HG02884 (cell line): ENCODE measurements around the gene JUP.

Experiments used
- ATAC-seq: cut with Tn5 transposase; IDR thresholded peaks from one replicate; pipeline ENCODE4 v1.9.1; 2021; ENCODE audit warnings: mild to moderate bottlenecking, moderate library complexity; ENCODE audit not compliant: unreplicated experiment

JUP gene

DNA sequence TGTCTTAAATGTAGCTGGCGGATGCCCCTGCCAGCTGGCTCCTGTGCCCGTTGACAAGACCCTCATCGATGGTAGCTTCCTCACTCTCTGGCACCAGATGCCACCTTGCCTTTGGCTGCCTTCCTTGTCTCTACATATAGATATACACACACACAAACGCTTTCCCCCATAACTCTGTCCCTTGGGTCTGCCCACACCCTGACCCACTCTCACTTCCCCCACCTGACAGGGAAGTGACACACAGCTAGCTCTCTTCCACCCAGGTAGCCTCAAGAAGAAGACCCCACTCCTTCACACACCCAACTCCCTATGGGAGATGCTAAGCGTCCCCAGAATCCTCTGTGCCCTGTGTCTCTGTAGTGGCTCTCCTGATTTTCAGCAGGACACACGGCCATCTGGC lies 25.6 kb downstream of the JUP start:
- no peak for ATAC-seq

DNA sequence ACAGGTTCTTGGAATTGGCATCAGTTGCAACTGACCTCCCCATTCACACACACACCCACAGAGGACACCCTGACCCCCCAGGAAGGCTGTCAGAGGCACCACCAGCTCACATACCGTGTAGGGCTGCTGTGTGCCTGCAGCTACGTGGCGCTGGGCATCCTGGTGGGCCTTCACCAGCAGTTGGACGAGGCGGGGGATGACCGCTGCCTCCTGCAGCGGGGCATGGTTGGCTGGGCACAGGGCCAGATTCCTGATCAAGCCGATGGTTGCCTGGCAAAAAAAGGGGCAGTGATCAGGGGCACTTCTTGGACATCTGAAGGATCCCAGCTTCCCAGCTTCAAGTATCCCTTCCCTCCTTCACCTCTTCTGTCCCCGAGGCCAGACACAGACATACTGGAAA lies 27.9 kb downstream of the JUP start:
- ATAC-seq: no peak

DNA sequence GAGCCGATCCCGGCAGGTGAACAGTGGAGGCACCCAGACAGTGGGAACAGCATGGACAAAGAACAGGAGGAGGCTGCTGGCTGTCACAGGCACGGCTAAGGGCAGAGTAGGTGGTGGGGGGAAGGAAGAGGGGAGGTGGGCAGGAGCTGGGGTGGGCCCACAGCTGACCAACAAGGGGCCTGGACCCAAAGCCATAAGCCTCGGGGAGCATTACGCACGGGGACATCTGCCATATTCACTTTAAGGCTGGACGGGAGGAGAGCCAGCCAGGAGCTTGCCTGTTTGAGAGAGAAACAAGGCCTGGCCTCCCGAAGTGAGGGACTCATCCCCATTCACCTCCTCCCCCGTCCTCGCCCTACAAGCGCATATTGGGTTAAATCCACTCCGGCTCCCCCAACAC lies 32.4 kb downstream of the JUP start:
- ATAC-seq: no peak

DNA sequence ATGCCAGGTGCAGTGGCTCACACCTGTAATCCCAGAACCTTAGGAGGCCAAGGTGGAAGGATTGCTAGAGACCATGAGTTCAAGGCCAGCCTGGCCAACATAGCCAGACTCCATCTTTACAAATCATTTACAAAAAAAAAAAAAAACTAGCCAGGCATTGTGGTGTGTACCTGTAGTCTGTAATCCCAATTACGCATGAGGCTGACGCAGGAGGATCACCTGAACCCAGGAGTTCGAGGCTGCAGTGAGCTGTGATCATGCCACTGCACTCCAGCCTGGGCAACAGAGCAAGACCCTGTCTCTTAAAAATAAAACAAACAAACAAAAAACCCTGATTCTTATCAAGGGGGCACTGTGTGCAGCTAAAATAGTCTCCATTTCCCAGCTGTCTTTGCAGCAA lies 35.2 kb downstream of the JUP start:
- no peak for ATAC-seq

DNA sequence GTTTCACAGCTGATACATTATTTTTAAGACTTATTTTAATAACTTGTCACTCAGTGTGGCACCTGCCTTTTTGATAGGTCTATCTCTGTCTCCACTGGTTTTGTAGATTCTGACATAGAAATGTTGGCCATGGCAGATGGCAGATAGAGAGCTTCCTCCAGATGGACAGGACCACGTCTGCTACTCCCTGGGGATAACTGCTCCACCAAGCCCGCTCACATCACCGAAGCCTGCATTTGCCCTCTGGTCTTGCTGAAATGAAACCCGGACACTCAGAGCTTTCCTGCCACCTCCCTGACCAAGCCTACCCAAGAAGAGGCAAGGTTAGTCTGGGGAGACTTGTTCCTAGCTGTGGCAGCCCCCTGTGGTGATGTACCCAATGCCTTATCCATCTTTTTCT lies 35.6 kb downstream of the JUP start:
- ATAC-seq: no peak

DNA sequence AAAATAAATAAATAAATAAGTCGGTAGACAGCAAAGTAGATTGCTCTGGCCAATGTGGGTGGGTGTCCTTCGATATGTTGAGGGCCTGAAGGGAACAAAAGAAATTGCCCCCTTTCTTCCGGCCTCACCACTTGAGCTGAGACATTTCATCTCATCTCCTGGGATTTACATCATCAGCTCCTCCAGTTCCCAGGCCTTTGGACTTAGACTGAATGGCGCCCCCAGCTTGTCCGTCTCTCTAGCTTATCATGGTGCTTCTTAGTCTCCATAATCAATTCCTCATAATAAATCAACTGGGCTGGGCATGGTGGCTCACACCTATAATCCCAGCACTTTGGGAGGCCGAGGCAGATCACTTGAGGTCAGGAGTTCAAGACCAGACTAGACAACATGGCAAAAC lies 38.2 kb downstream of the JUP start:
- no peak for ATAC-seq

DNA sequence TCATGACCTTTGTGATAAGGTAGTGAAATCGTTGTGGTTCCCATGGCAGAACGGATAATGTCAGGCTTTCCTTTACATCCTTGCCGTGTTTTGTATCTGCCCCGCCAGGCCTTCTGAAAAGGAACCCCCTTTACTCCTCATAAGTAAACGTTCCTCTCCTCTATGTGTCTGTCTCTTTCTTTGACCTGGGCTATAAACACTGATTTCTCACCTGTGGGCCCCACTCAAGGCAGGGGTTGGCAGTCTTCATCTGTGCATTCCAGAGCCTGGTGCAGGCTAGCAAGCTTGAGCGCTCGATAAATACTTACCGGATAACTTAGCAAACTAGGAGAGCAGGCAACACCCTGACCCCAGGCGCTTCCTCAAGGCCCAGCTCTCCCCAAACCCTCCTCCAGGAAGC lies 44.8 kb downstream of the JUP start:
- ATAC-seq: no peak

DNA sequence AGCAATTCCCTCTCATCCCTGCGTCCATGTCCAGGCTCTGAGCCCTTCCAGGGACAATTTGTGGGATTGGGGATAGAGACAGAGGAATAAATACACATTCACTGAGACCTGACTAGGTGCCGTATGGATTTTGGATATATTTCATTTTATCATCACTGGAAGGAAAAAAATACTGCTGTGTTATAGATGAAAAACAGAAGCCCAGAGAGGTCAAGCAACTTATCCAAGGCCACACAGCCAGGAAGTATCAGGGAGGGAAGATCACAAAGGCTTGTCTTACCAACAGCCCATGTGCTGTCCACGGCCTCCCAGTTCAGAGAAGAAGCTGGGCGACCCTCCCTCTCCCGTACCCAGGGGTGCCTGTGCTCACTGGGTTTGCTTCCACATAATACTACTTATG lies 46.0 kb downstream of the JUP start:
- no peak for ATAC-seq

DNA sequence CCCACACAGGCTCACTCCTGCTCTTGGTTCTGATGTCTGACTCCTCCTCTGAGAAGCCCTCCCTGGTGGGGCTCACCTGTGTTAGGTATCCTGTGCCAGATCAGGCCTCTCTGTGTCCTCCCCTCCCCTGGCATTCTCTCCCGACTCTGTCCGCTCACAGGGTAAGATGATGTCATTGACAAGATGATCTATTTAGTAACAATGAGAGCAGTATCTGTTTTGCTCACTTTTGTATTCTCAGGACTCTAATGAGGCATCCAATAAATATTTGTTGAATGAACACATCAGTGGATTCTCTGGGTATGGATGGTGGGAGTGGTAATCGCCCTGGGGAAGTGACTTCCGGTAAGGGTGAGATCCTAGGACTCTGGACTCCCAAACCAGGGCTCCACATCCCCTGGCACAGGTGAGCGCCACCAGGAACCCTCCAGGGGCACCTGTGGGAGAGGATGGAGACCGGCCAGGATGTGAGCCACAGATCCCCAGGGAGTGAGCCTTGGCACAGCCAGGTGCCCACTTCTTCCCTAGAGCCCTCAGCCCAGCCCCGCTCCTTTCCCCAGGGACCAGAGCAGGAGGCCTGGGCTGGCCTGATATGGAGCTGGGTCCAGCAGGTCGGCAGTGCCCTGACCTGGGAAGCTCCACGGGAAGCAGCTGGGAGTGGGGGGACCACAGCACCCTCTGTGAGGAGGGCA lies 46.7 kb downstream of the JUP start:
- ATAC-seq: no peak

DNA sequence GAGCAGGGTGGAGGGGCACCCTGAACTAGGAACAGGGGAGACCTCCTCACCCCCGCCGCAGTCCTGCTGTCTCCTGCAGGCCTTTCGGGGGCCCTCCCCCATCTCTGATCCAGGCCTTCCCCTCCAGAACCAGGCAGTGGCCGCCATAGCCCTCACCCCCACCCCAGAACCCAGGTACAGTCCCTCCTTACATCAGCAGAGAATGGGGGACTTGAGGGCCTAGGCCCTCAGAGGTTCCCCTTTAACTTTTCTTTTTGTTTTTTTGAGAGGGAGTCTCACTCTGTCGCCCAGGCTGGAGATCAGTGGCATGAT lies 47.8 kb downstream of the JUP start:
- no peak for ATAC-seq

DNA sequence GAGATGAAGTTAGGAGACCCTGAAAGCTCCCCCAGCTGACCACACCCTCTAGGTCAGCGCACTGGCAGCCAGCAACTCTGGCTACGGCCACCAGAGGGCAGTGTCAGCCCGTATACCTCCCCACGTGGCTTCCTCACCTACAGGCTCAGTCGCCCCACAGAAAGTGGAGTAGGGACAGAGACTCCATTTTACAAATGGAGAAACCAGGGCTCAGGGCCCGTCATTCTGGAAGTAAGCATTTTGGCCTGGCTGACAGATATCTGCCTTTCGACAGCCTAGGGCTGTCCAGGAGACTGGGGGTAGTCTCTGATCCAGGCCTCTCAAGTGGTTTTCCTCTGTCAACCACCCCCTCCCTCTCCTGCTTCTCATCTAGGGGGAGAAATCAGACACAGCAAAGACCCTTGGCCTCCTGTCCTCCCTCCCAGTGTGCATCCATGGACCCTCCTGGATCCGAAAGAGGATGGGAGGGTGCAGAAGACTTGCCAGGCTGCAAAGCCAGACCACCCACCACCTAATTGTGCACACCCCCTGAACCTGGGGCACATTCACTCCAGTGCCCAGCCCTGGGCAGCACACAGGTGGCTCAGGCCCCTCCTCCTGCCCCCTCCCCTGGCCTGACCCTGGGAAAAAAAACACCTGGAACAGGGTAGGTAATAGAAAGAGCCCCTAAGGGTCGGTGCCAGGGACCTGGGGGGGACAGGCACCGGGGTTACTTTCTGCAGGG lies 48.3 kb downstream of the JUP start:
- ATAC-seq: no peak

DNA sequence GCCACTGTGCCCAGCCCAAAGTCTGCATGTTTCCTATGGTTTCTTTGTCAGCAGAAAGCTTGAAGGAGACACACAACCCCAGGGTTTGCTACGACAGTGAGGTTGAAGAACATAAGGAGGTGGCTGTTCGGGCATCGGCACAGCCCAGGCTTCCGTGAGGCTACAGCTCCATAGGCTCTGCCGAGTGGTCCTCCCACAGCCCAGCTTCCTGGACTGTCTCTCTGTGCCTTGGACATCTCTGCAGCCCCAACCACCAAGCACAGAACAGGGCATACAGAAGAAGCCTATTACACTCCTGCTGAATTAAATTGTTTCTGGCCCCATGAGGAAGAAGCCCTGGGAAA lies 48.9 kb downstream of the JUP start:
- no peak for ATAC-seq

DNA sequence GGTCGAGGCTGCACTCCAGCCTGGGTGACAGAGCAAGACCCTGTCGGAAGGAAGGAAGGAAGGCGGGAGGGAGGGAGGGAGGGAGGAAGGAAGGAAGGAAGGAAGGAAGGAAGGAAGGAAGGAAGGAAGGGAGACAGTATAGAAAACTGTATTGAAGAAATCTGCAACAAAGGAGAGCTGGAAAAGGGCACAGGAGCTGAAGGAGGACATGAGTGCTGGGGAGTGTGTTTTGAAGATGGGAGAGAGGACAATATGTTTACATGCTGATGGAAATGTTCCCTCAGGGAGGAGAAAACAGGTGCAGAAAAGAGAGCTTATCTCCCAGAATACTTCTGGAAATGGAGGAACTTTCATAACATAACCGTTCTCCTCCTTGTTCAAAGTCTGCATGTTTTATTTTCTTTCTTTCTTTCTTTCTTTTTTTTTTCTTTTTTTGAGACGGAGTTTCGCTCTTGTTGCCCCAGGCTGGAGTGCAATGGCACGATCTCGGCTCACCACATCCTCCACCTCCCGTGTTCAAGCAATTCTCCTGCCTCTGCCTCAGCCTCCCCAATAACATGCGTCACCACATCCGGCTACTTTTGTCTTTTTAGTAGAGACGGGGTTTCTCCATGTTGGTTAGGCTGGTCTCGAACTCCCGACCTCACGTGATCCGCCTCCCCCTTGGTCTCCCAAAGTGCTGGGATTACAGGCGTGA lies 49.4 kb downstream of the JUP start:
- no peak for ATAC-seq

DNA sequence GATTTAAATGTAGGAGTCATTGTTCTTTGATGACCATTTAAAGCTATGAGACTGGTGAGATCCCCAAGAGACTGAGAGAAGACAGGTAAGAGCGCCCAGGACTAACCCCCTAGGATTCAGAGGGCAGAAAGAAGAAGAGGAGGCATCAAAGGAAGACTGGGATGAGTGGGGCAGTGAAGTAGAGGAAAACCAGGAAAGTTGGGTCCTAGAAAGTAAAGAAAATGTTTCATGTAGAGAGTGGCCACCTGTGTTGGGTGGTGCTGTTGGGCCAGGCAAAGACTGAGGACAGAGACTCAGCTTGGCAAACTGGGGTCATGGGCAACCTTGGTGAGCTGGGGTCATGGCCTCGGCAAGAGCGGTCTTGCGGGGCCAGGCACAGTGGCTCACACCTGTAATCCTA lies 50.8 kb downstream of the JUP start:
- no peak for ATAC-seq

DNA sequence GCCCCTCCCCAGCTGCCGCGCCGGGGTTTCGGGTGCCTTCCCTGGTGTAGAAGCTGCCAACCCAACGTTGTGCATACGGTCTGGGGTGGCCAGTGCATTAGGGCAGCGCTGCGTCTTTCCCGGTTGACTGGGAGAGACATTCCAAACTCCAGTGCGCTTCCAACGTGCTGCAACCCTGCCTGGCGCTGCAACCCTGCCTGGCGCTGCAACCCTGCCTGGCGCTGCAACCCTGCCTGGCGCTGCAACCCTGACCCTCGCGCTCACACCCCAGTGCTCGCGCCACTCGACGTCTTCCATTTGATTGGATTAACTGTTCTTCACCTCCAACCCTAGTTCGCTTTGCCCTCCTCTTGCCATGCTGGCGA lies 51.6 kb downstream of the JUP start:
- ATAC-seq: no peak

DNA sequence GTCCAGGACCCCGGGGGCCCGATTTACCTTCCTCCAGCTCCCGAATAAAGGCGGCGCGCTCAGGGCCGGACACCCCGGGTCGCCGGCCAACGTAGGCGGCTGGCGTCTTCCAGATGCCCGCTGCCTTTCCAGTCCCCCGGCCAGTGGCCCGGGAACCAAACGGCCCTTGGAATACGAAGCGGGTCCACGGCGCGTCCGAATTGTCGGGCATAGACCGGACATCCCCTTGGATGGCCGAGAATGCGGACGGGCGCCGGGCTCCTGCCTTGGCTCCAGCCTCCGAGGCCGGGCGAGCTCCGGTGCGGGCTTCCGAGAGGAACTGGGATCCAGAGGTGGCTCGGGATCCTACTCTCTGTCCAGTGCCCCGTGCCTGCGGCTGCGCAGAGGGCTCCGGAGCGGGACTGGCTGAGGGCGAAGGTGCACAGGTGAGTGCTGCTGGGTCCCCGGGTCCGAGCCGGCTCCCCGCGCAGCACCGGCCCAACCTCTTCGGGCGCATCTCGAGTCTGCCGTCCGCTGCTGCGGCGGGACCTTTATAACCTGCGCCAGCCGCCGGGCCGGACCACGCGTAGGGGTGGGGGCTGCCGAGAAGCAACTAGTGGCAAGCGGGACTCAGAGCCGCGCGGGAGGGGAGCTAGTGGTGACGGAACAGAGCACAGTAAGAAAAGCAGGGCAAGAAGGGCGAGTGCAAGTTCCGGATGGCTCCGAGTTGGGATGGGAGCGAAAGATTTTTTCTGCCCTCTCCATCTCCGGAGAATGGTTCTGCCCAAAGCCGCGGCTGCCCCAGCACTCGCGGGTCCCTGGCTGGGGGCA lies 52.2 kb downstream of the JUP start, which contains the start of gene HAP1:
HAP1 (minus strand) TSS at position 505 of the 810 bp plus-strand sequence; CDS start at position 496, 9 bp downstream.
- ATAC-seq: no peak

DNA sequence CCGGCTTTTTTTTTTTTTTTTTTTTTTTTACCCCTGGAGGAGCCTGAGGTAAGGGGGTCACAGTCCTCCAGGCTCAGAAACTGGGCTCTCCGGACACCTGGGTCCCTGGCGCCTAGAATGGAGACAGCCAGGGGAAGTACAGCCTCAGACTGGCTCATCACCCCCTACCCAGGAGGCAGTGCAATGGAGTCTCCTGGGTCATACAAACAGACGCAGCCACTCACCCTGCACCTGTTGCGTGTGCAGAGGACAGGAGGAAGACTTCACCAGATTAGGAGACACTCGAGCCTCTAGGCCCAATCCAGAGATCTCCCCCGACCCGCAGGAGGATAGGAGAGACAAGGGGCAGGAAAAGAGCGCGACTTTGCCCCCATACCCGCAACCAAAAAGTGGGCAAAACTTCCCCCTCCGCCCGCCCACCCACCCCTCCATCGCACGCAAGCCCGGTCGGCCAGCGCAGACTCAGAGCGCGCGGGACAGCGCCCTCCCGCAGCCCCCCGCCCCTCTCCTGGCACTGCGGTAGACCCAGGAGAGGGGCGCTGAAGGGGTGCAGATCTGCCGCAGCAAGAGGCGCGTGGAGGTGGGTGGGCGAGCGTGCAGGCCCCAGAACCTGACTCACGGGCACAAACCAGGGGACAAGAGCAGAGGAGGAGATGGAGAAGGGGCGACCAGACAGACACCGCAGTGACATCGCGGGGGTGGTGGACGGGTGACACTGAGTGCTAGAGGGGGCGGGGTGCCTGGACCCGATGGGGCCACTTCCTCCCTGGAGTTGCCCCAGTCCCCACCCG lies 53.0 kb downstream of the JUP start:
- ATAC-seq: no peak

DNA sequence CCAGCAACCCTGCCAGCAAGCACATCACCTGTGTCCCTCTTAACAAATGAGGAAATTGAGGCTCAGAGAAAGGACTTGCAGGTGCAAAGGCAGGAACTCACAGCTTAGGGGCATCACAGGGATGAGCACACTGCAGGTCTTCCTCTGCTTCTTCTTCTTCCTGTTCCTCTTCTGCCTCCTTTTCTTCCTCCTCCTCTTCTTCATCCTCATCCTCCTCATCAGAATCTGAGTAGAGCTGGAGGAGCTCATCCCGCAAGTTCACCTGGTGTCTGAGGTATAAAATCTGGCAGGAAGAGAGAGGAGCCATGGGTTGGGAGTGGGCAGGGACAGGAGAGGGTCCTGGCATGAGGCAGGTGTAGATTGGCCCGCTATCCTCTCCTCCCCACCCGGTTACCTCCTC lies 54.7 kb downstream of the JUP start:
- no peak for ATAC-seq

DNA sequence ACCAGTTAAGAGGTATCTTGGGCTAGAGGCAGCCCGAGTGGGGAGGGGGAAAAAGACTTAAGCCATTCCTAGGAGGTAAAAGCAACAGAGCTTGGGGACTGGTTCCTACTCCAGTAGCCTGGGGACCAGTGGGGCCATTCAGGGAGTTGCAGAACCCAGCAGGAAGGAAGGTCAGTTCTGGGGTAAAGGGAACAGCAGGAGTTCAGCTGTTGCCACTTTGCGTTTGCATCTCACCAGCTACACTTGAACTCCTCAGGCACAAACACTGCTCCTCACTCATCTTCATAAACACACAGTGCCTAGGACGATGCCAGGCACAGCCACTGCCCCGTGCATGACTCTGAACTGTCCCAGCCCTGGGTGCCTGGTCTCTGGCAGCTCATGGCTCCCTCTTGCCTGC lies 56.0 kb downstream of the JUP start:
- ATAC-seq: no peak

DNA sequence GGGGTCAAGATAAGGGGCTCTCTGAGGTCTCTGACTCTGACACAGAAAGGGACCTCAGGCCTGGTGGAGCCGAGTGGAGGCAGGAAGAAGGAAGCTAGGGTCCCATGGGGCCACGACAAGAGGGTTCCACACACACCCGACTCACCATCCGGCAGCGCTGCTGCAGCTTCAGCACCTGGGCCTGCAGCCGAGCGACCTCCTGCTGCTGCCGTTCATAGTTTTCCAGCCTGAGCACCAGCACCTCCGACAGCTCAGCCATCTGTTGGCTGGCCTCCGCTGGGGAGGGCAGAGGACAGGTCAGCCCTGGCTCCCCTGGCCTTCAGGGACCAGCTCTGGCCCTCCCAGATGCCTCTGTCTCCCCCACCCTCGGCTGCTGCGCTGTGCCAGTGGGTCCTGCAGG lies 58.5 kb downstream of the JUP start:
- ATAC-seq: no peak

DNA sequence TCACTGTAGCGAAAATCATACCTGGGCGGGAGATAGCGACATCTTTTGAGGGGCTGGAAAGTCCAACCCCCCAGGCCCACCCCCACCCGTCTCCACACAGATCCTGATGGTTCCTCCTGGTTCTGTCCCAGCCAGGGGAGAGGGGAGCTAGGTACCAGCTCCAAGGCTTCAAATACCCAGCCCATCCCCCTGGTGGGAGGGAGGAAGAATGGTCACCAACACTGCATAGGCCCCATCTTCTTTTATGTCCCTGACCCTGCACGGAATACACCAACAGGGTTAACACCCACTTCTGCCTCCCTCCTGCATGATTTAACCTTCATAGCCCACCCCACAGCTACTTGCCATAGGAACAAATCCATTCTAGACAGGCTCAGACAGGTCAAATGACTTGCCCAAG lies 61.4 kb downstream of the JUP start:
- no peak for ATAC-seq
